ENCODE results near the gene DNAJC5.

DNA sequence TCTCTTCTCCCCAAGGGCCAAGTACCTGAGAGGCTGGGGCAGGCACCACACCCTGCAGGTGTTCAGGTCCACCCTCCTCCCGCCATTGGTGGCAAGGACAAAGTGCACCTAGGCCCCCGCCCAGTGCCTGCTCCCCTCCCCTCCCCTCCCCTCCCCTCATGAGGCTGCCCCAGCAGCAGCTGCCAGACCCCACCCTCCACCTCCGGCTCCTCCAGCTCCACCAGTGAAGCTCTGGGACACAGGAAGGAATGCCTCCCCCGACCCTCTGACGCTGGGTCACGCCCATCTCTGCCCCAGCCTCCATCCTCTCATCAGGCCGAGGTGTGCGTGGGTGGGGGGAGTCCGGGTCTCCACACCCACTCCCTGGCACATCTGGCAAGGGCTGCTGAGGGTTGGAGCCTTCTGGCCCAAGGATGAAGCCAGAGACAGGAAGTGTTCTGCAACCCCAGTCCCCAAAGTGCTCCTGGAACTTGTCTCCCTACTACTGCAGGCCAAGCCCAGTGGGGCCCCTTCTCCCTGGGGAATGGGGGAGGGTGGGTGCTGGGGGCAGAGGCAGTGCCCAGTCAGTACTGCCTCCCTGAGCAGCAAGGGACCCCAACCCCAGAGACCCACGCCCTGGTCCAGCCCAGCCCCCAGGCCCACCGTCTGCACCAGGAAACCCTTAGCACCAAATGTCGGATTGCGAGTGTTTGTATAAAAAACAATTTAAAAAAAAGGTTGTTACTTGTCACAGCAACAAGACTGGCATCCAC is 62.9 kb downstream of the DNAJC5 start:
- no peak for TF ChIP-seq SUZ12 (IDR thresholded peaks at IDR 0.05; ENCODE audit: extremely low read depth, insufficient read depth, insufficient read length)
- TF ChIP-seq ZNF274 (IDR thresholded peaks at IDR 0.05; ENCODE audit: low read depth, low read length), result no peak
